Frontal cortex (tissue), 4 donors: ENCODE results near the gene ADRA2B. TPM values are rescaled to one million over a fixed set of nuclear protein-coding genes. Genes with fewer than 3 reads are reported as not detected.
"Not testable (repeated sequence)": the region's sequence is repeated elsewhere in the genome, so short reads cannot be mapped to it uniquely, and the experiment has no call there.

Experiments
- DNase-seq, 2 donors: peaks; one replicate each; pipeline ENCODE4 v3.0.0; 2012; ENCODE audit warnings: low spot score in 2 of 2
- FAIRE-seq: peaks from 2 replicates; lab custom pipeline; 2012; peaks lifted over from hg19 to GRCh38; lab: Jason Lieb, UNC
- total RNA-seq: library from RNA; depleted of rRNA; stranded (reverse); fragments of >200 nt; gene quantifications from one replicate; pipeline ENCODE4 v1.2.3, GENCODE V29; 2014
- donor health status: control.
- donor health status: control.
- donor health status: control.

The ADRA2B gene
- total RNA-seq, 1 donor from 2014 or later: under 0.01 TPM

GRCh38 chr2:96151595-96152303, 35.4 kb upstream of the ADRA2B start:
- DNase-seq (no peak), FAIRE-seq (no peak)

GRCh38 chr2:96150791-96151594, 34.6 kb upstream of the ADRA2B start:
- FAIRE-seq: no peak

GRCh38 chr2:96150007-96150640, 33.8 kb upstream of the ADRA2B start:
- no peak for FAIRE-seq
- DNase-seq: no peak

More at GRCh38 chr2:96150791-96151594, 34.6 kb upstream of the ADRA2B start:
- no peak for DNase-seq

- DNase-seq (peak in 1 of 2 donors; percentile 70), FAIRE-seq (no peak)
These were observed 32.2 kb upstream of the ADRA2B start for GRCh38 chr2:96148410-96149217.

GRCh38 chr2:96147593-96148201, 31.3 kb upstream of the ADRA2B start:
- DNase-seq (no peak), FAIRE-seq (no peak)

GRCh38 chr2:96146881-96147592, 30.7 kb upstream of the ADRA2B start:
- no peak for DNase-seq
- no peak for FAIRE-seq

- FAIRE-seq: no peak
- DNase-seq: peak in 1 of 2 donors; percentile 50
These were observed 29.9 kb upstream of the ADRA2B start for GRCh38 chr2:96146153-96146880.

- DNase-seq: no peak
- FAIRE-seq: no peak
These were observed 29.4 kb upstream of the ADRA2B start for GRCh38 chr2:96145848-96146152.

- no peak for FAIRE-seq
- DNase-seq: peak; percentile 84 to 89
These were observed 28.9 kb upstream of the ADRA2B start, which contains the start of gene DUSP2 for GRCh38 chr2:96145036-96145847. TSS of gene DUSP2 (minus strand) at chr2:96145440. CDS start at chr2:96145354, 86 bp downstream.

- no peak for FAIRE-seq
These were observed 28.2 kb upstream of the ADRA2B start for GRCh38 chr2:96144481-96145035.

GRCh38 chr2:96143848-96144480, 27.6 kb upstream of the ADRA2B start:
- no peak for DNase-seq
- no peak for FAIRE-seq

More at GRCh38 chr2:96144481-96145035, 28.2 kb upstream of the ADRA2B start:
- no peak for DNase-seq

GRCh38 chr2:96143231-96143847, 27.0 kb upstream of the ADRA2B start:
- DNase-seq: no peak
- no peak for FAIRE-seq

- DNase-seq: no peak
These were observed 26.1 kb upstream of the ADRA2B start for GRCh38 chr2:96142217-96143113.

GRCh38 chr2:96141624-96141967, 25.2 kb upstream of the ADRA2B start:
- not testable (repeated sequence) for DNase-seq, FAIRE-seq

More at GRCh38 chr2:96142217-96143113, 26.1 kb upstream of the ADRA2B start:
- no peak for FAIRE-seq

- DNase-seq (no peak), FAIRE-seq (no peak)
These were observed 24.7 kb upstream of the ADRA2B start for GRCh38 chr2:96140941-96141623.
